Ishikawa (cell line): Measurements from ENCODE around the gene RAD51B.

Source experiments
- CEBPB ChIP-seq: IDR thresholded peaks from 2 replicates; pipeline ENCODE4 v1.6.1; 2012
- CREB1 ChIP-seq: IDR thresholded peaks from 2 replicates; pipeline ENCODE4 v1.6.1; 2012; ENCODE audit warnings: low read depth
- EGR1 ChIP-seq: IDR thresholded peaks from 2 replicates; pipeline ENCODE4 v1.6.1; 2012
- EP300 ChIP-seq: IDR thresholded peaks from 2 replicates; pipeline ENCODE4 v1.6.1; 2012; ENCODE audit warnings: borderline replicate concordance
- FOXM1 ChIP-seq: IDR thresholded peaks from 2 replicates; pipeline ENCODE4 v1.6.1; 2012; ENCODE audit warnings: low read depth, borderline replicate concordance
- MAX ChIP-seq: IDR thresholded peaks from 2 replicates; pipeline ENCODE4 v1.6.1; 2012
- NFIC ChIP-seq: IDR thresholded peaks from 2 replicates; pipeline ENCODE4 v1.6.1; 2012
- RAD21 ChIP-seq: IDR thresholded peaks from 2 replicates; pipeline ENCODE4 v1.6.1; 2012; ENCODE audit warnings: low read depth
- REST ChIP-seq: IDR thresholded peaks from 2 replicates; pipeline ENCODE4 v1.6.1; 2012; ENCODE audit warnings: low read depth, mild to moderate bottlenecking
- TAF1 ChIP-seq: IDR thresholded peaks from 2 replicates; pipeline ENCODE4 v1.6.1; 2012; ENCODE audit warnings: low read depth, mild to moderate bottlenecking
- TCF12 ChIP-seq: IDR thresholded peaks from 2 replicates; pipeline ENCODE4 v1.6.1; 2012; ENCODE audit warnings: low read depth
- TEAD4 ChIP-seq: IDR thresholded peaks from 2 replicates; pipeline ENCODE4 v1.6.1; 2012
- USF1 ChIP-seq: IDR thresholded peaks from 2 replicates; pipeline ENCODE4 v1.6.1; 2012
- YY1 ChIP-seq: IDR thresholded peaks from 2 replicates; pipeline ENCODE4 v1.6.1; 2012; ENCODE audit warnings: low read depth
- ZBTB7A ChIP-seq: IDR thresholded peaks from 2 replicates; pipeline ENCODE4 v1.6.1; 2012; ENCODE audit warnings: low read depth

Gene RAD51B

GRCh38 chr14:68442828-68443629, 623.5 kb downstream of the RAD51B start:
- TF ChIP-seq USF1: no peak

GRCh38 chr14:68444449-68445168, 625.0 kb downstream of the RAD51B start:
- TF ChIP-seq MAX: no peak
- TF ChIP-seq NFIC: no peak
- no peak for TF ChIP-seq CEBPB

- TF ChIP-seq ZBTB7A: no peak
- no peak for TF ChIP-seq TCF12
- no peak for TF ChIP-seq MAX
- TF ChIP-seq YY1: no peak
- no peak for TF ChIP-seq CREB1
- TF ChIP-seq RAD21: no peak
Measured at GRCh38 chr14:68446243-68447040, 626.9 kb downstream of the RAD51B start.

GRCh38 chr14:68447581-68448251, 628.1 kb downstream of the RAD51B start:
- TF ChIP-seq FOXM1 (no peak), TCF12 (no peak), MAX (no peak), CEBPB (no peak), TAF1 (no peak), EP300 (no peak), YY1 (no peak), NFIC (no peak), EGR1 (no peak), USF1 (no peak), CREB1 (no peak), RAD21 (no peak), ZBTB7A (no peak), REST (no peak), TEAD4 (no peak)

GRCh38 chr14:68448252-68448902, 628.8 kb downstream of the RAD51B start:
- TF ChIP-seq USF1 (no peak), FOXM1 (no peak), EGR1 (no peak)

- no peak for TF ChIP-seq REST
- no peak for TF ChIP-seq CREB1
- no peak for TF ChIP-seq RAD21
- no peak for TF ChIP-seq EP300
- TF ChIP-seq ZBTB7A: no peak
- TF ChIP-seq EGR1: no peak
- TF ChIP-seq USF1: no peak
Measured at GRCh38 chr14:68449561-68450181, 630.1 kb downstream of the RAD51B start.
